HL-60 (cell line): ENCODE measurements around the gene CES3.

Experiments used
- DNase-seq, 2 experiments: peaks; one replicate each; pipeline ENCODE4 v3.0.0-alpha.2; 2010 to 2020; ENCODE audit warnings: low read depth in 1 of 2, low spot score in 1 of 2
- H3K27ac ChIP-seq: fragments of 250-450 bp; sonication (Bioruptor Pico); replicated peaks from 2 replicates; pipeline ENCODE4 v1.5.1; 2020; ENCODE audit warnings: mild to moderate bottlenecking, moderate library complexity
- H3K27me3 ChIP-seq: fragments of 250-450 bp; sonication (Bioruptor Pico); 2 replicates; pipeline ENCODE4 v1.5.1; 2021; ENCODE audit warnings: mild to moderate bottlenecking, moderate library complexity; ENCODE audit not compliant: insufficient read depth, poor library complexity, severe bottlenecking
- H3K4me3 ChIP-seq: replicated peaks from 2 replicates; pipeline ENCODE4 v1.5.1; 2011; ENCODE audit warnings: mild to moderate bottlenecking, control low read depth, low read length; ENCODE audit not compliant: insufficient read depth
- CTCF ChIP-seq: IDR thresholded peaks from one replicate; pipeline ENCODE4 v1.5.1; 2011; ENCODE audit warnings: low read length, control low read depth, inconsistent platforms; ENCODE audit not compliant: insufficient read depth
- GABPA ChIP-seq: IDR thresholded peaks from 2 replicates; pipeline ENCODE4 v1.6.1; 2012; ENCODE audit warnings: low read depth
- POLR2AphosphoS5 ChIP-seq: IDR thresholded peaks from 2 replicates; pipeline ENCODE4 v1.6.1; 2012; ENCODE audit warnings: low read depth
- REST ChIP-seq: IDR thresholded peaks from 2 replicates; pipeline ENCODE4 v1.6.1; 2012; ENCODE audit warnings: low read depth; ENCODE audit not compliant: insufficient replicate concordance
- SPI1 ChIP-seq: IDR thresholded peaks from 2 replicates; pipeline ENCODE4 v1.6.1; 2012; ENCODE audit warnings: low read depth, mild to moderate bottlenecking, borderline replicate concordance

CES3 gene

GRCh38 chr16:67001726-67002125 is 40.7 kb downstream of the CES3 start:
- Histone ChIP-seq H3K4me3 (no peak overlapping the region), H3K27ac (no peak overlapping the region), H3K27me3 (no peaks in the 10 kb centered on the region)
- TF ChIP-seq REST = no peak
- no peak for TF ChIP-seq SPI1
- TF ChIP-seq GABPA = no peak
- TF ChIP-seq CTCF = no peak
- TF ChIP-seq POLR2AphosphoS5 = no peak
- no peak for DNase-seq

GRCh38 chr16:67006930-67007658 is 46.0 kb downstream of the CES3 start:
- no peak for TF ChIP-seq SPI1
- TF ChIP-seq POLR2AphosphoS5 = no peak
- TF ChIP-seq CTCF = no peak
- no peak for TF ChIP-seq REST
- TF ChIP-seq GABPA = no peak
- no peak overlapping the region for H3K27ac ChIP-seq
- H3K27me3 ChIP-seq = no peaks in the 10 kb centered on the region
- no peak overlapping the region for H3K4me3 ChIP-seq
- DNase-seq = no peak

DNA sequence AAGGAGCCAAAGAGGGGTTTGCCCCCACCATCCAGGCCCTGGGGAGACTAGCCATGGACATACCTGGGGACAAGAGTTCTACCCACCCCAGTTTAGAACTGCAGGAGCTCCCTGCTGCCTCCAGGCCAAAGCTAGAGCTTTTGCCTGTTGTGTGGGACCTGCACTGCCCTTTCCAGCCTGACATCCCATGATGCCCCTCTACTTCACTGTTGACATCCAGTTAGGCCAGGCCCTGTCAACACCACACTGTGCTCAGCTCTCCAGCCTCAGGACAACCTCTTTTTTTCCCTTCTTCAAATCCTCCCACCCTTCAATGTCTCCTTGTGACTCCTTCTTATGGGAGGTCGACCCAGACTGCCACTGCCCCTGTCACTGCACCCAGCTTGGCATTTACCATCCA is 48.1 kb downstream of the CES3 start:
- Histone ChIP-seq H3K27ac (no peak overlapping the region), H3K27me3 (peaks cover 7% of the 10 kb centered on the region), H3K4me3 (no peak overlapping the region)
- TF ChIP-seq REST = no peak
- no peak for TF ChIP-seq GABPA
- no peak for TF ChIP-seq CTCF
- no peak for TF ChIP-seq POLR2AphosphoS5
- TF ChIP-seq SPI1 = no peak
- DNase-seq = no peak
